VCaP (cell line): ENCODE data around the gene NGDN.
A peak's percentile ranks its signal among the peaks of the same experiment; 100 is the strongest.

Experiments used
- H3K27ac ChIP-seq: fragments of 450-650 bp; 2 replicates; pipeline ENCODE4 v1.5.1; 2017
- CTCF ChIP-seq: fragments of 450-650 bp; conservative IDR thresholded peaks from 2 replicates; pipeline ENCODE4 v1.5.1; 2017; ENCODE audit warnings: mild to moderate bottlenecking, moderate library complexity

NGDN gene

GRCh38 chr14:23465261-23465660 is 4.2 kb upstream of the NGDN start:
- no peak for TF ChIP-seq CTCF
- no peak overlapping the region for H3K27ac ChIP-seq

- TF ChIP-seq CTCF = no peak
- peak overlapping the region; percentile 73 for H3K27ac ChIP-seq
Observed at GRCh38 chr14:23468704-23469126, 788 bp upstream of the NGDN start.

- H3K27ac ChIP-seq = peak overlapping the region; percentile 73
- no peak for TF ChIP-seq CTCF
Observed at GRCh38 chr14:23469906-23470403, 452 bp downstream of the NGDN start.

GRCh38 chr14:23470947-23471346 is 1.4 kb downstream of the NGDN start:
- no peak overlapping the region for H3K27ac ChIP-seq
- no peak for TF ChIP-seq CTCF

- no peak overlapping the region for H3K27ac ChIP-seq
- TF ChIP-seq CTCF = peak; percentile 75
Observed at GRCh38 chr14:23478109-23478759, 8.7 kb downstream of the NGDN start.

GRCh38 chr14:23481362-23481970 is 12.0 kb downstream of the NGDN start:
- H3K27ac ChIP-seq = no peak overlapping the region
- TF ChIP-seq CTCF = no peak

GRCh38 chr14:23481979-23482822 is 12.7 kb downstream of the NGDN start:
- no peak for TF ChIP-seq CTCF
- H3K27ac ChIP-seq = no peak overlapping the region
